Measurements from ENCODE around the gene ASPN.

DNA sequence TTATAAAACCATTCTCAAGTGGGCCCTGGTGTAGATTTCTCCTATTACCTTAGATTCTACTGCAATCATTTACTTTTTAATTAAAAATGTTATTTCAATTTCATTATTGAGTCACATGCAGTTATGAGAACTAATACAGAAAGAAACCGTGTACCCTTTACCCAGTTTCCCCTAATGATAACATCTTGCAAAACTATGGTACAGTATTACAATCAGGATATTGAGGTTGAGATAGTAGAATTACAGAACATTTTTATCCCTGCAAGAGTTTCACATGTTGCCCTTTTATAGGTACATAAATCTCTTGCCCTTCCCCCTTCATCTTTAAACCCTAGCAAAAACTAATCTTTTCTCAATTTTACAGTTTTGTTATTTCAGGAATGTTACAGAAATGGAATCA, 47.0 kb downstream of the ASPN start:
- TF ChIP-seq, protein P1, sequence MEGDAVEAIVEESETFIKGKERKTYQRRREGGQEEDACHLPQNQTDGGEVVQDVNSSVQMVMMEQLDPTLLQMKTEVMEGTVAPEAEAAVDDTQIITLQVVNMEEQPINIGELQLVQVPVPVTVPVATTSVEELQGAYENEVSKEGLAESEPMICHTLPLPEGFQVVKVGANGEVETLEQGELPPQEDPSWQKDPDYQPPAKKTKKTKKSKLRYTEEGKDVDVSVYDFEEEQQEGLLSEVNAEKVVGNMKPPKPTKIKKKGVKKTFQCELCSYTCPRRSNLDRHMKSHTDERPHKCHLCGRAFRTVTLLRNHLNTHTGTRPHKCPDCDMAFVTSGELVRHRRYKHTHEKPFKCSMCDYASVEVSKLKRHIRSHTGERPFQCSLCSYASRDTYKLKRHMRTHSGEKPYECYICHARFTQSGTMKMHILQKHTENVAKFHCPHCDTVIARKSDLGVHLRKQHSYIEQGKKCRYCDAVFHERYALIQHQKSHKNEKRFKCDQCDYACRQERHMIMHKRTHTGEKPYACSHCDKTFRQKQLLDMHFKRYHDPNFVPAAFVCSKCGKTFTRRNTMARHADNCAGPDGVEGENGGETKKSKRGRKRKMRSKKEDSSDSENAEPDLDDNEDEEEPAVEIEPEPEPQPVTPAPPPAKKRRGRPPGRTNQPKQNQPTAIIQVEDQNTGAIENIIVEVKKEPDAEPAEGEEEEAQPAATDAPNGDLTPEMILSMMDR (conservative IDR thresholded peaks at IDR 0.05 in 1 of 2, IDR thresholded peaks at IDR 0.05 in 1 of 2; ENCODE audit: extremely low read depth in 1 of 2, insufficient read depth in 1 of 2, low read depth in 1 of 2, low read length in 2 of 2) = no peak
- no peak for TF ChIP-seq EZH2 (IDR thresholded peaks at IDR 0.05; ENCODE audit: borderline replicate concordance, low read length)
